Muscle layer of duodenum (tissue), 2 donors: ENCODE data around the gene TUBB4B.

Source experiments
- H3K27ac ChIP-seq: one replicate; pipeline ENCODE4 v1.7.0; 2013; ENCODE audit warnings: mild to moderate bottlenecking, low read length
- H3K27me3 ChIP-seq: one replicate; pipeline ENCODE4 v1.7.0; 2013; ENCODE audit warnings: low read depth, mild to moderate bottlenecking, control low read depth, low read length
- H3K36me3 ChIP-seq, 2 donors: one replicate each; pipeline ENCODE4 v1.7.0; 2013; ENCODE audit warnings: low read length in 2 of 2, control low read depth in 1 of 2, mild to moderate bottlenecking in 1 of 2; ENCODE audit not compliant: insufficient read depth in 2 of 2, control insufficient read depth in 1 of 2
- H3K4me1 ChIP-seq, 2 donors: one replicate each; pipeline ENCODE4 v1.7.0; 2013; ENCODE audit warnings: low read length in 2 of 2, mild to moderate bottlenecking in 2 of 2, control low read depth in 1 of 2, moderate library complexity in 1 of 2; ENCODE audit not compliant: insufficient read depth in 2 of 2, control insufficient read depth in 1 of 2
- H3K4me3 ChIP-seq, 2 donors: one replicate each; pipeline ENCODE4 v1.7.0; 2013; ENCODE audit warnings: low read length in 2 of 2, low read depth in 1 of 2, mild to moderate bottlenecking in 1 of 2
- H3K9me3 ChIP-seq, 2 donors: one replicate each; pipeline ENCODE4 v1.7.0; 2013; ENCODE audit warnings: low read length in 2 of 2, control low read depth in 1 of 2, mild to moderate bottlenecking in 1 of 2; ENCODE audit not compliant: control insufficient read depth in 1 of 2
- donor health status: healthy.

Gene TUBB4B

GRCh38 chr9:137279741-137280473 lies 38.8 kb downstream of the TUBB4B start:
- Histone ChIP-seq H3K4me1 (peaks cover 8 to 26% of the 10 kb centered on the region in 2 donors), H3K9me3 (no peaks in the 10 kb centered on the region), H3K36me3 (no peaks in the 10 kb centered on the region), H3K27me3 (no peaks in the 10 kb centered on the region), H3K4me3 (no peak overlapping the region), H3K27ac (no peak overlapping the region)

- no peak overlapping the region for H3K27ac ChIP-seq
- H3K4me1 ChIP-seq = peaks cover 8 to 24% of the 10 kb centered on the region in 2 donors
- no peaks in the 10 kb centered on the region for H3K9me3 ChIP-seq
- H3K36me3 ChIP-seq = no peaks in the 10 kb centered on the region
- no peak overlapping the region for H3K4me3 ChIP-seq
- no peaks in the 10 kb centered on the region for H3K27me3 ChIP-seq
Observed at GRCh38 chr9:137280474-137281344, 39.6 kb downstream of the TUBB4B start.

GRCh38 chr9:137281345-137282116 lies 40.4 kb downstream of the TUBB4B start:
- H3K27ac ChIP-seq = no peak overlapping the region
- H3K9me3 ChIP-seq = no peaks in the 10 kb centered on the region
- no peak overlapping the region for H3K4me3 ChIP-seq
- H3K36me3 ChIP-seq = no peaks in the 10 kb centered on the region
- H3K4me1 ChIP-seq = peaks cover 2 to 16% of the 10 kb centered on the region in 2 donors
- H3K27me3 ChIP-seq = no peaks in the 10 kb centered on the region

- no peaks in the 10 kb centered on the region for H3K27me3 ChIP-seq
- H3K4me3 ChIP-seq = no peak overlapping the region
- no peaks in the 10 kb centered on the region for H3K36me3 ChIP-seq
- H3K9me3 ChIP-seq = no peaks in the 10 kb centered on the region
- no peak overlapping the region for H3K27ac ChIP-seq
- no peaks in the 10 kb centered on the region for H3K4me1 ChIP-seq
Observed at GRCh38 chr9:137286975-137287383, 45.9 kb downstream of the TUBB4B start.

GRCh38 chr9:137293094-137293481 lies 52.0 kb downstream of the TUBB4B start:
- H3K9me3 ChIP-seq = no peaks in the 10 kb centered on the region
- H3K4me1 ChIP-seq = peaks cover 0 to 16% of the 10 kb centered on the region in 2 donors
- H3K27me3 ChIP-seq = peaks cover 22% of the 10 kb centered on the region
- H3K27ac ChIP-seq = peak overlapping the region; percentile 28
- no peaks in the 10 kb centered on the region for H3K36me3 ChIP-seq
- no peak overlapping the region for H3K4me3 ChIP-seq
